HepG2 (cell line): Measurements from ENCODE around the gene FBXL12. TPM values are rescaled to one million over a fixed set of nuclear protein-coding genes. Genes with fewer than 3 reads are reported as not detected.

ENCODE experiments used
- ARNT2 ChIP-seq: sonication (generic); formaldehyde crosslinking; IDR thresholded peaks from 2 replicates; pipeline ENCODE4 v1.8.0; 2022; ENCODE audit warnings: mild to moderate bottlenecking, low read depth, missing genetic modification reagents, moderate library complexity
- JUNB ChIP-seq: sonication (generic); formaldehyde crosslinking; IDR thresholded peaks from 2 replicates; pipeline ENCODE4 v1.8.0; 2022; ENCODE audit warnings: missing genetic modification reagents, mild to moderate bottlenecking, borderline replicate concordance
- PHF5A ChIP-seq: IDR thresholded peaks from one replicate; pipeline ENCODE4 v1.6.1; 2018; ENCODE audit warnings: low read depth, missing genetic modification reagents; ENCODE audit not compliant: unreplicated experiment
- RFX3 ChIP-seq: IDR thresholded peaks from 2 replicates; pipeline ENCODE4 v1.6.1; 2016; ENCODE audit warnings: missing biosample characterization, missing genetic modification reagents
- SYNCRIP ChIP-seq: fragments of 200-400 bp; formaldehyde crosslinking; IDR thresholded peaks from 2 replicates; pipeline ENCODE4 v1.6.1; 2018; ENCODE audit warnings: mild to moderate bottlenecking, low read depth, low read length; ENCODE audit not compliant: insufficient read depth
- ZKSCAN5 ChIP-seq: sonication (generic); formaldehyde crosslinking; IDR thresholded peaks from 2 replicates; pipeline ENCODE4 v1.5.1; 2020; ENCODE audit warnings: mild to moderate bottlenecking, missing genetic modification reagents
- ZNF124 ChIP-seq: sonication (generic); formaldehyde crosslinking; IDR thresholded peaks from 2 replicates; pipeline ENCODE4 v1.4.0; 2020; ENCODE audit warnings: missing genetic modification reagents
- ZNF775 ChIP-seq: sonication (generic); formaldehyde crosslinking; IDR thresholded peaks from 2 replicates; pipeline ENCODE4 v1.4.0; 2020; ENCODE audit warnings: missing genetic modification reagents, mild to moderate bottlenecking, moderate library complexity, borderline replicate concordance
- polyA plus RNA-seq, 8 experiments: library from polyadenylated mRNA; depleted of rRNA in 3 of 8; stranded (reverse) in 7 of 8; unstranded in 1 of 8; fragments of >200 nt; fragmentation: Illumina TruSeq in 4 of 8; extraction: Trizol in 4 of 8; gene quantifications; 2 replicates each; pipeline versions ENCODE4 v1.2.1 to v1.2.3, GENCODE V29; 2011 to 2016; ENCODE audit warnings: low read depth in 4 of 8, missing spikeins in 1 of 8, mixed read lengths in 1 of 8; ENCODE audit not compliant: insufficient read depth in 1 of 8
- total RNA-seq, 5 experiments: library from RNA; depleted of rRNA; stranded (reverse); fragments of >200 nt; fragmentation: Illumina TruSeq; extraction: Trizol; gene quantifications; 2 replicates each; pipeline ENCODE4 v1.2.3, GENCODE V29; 2016; ENCODE audit warnings: low read depth in 1 of 5
- TF ChIP-seq, protein P1 (sequence below): IDR thresholded peaks from 2 replicates; pipeline ENCODE4 v1.6.1; 2016; ENCODE audit warnings: missing compliant biosample characterization, missing genetic modification reagents, borderline replicate concordance
- TF ChIP-seq, protein P2 (sequence below): sonication (generic); formaldehyde crosslinking; IDR thresholded peaks from 2 replicates; pipeline ENCODE4 v1.9.0; 2021; ENCODE audit warnings: mild to moderate bottlenecking, missing genetic modification reagents
- TF ChIP-seq, protein P3 (sequence below): sonication (generic); formaldehyde crosslinking; IDR thresholded peaks from 2 replicates; pipeline ENCODE4 v1.4.0; 2020; ENCODE audit warnings: mild to moderate bottlenecking, missing genetic modification reagents

The FBXL12 gene
- total and polyA plus RNA-seq, 2 of the 13 experiments (the other 11 are each of a cell fraction or from before 2014, with no cell fraction given), result 20.4 to 23.1 TPM

DNA sequence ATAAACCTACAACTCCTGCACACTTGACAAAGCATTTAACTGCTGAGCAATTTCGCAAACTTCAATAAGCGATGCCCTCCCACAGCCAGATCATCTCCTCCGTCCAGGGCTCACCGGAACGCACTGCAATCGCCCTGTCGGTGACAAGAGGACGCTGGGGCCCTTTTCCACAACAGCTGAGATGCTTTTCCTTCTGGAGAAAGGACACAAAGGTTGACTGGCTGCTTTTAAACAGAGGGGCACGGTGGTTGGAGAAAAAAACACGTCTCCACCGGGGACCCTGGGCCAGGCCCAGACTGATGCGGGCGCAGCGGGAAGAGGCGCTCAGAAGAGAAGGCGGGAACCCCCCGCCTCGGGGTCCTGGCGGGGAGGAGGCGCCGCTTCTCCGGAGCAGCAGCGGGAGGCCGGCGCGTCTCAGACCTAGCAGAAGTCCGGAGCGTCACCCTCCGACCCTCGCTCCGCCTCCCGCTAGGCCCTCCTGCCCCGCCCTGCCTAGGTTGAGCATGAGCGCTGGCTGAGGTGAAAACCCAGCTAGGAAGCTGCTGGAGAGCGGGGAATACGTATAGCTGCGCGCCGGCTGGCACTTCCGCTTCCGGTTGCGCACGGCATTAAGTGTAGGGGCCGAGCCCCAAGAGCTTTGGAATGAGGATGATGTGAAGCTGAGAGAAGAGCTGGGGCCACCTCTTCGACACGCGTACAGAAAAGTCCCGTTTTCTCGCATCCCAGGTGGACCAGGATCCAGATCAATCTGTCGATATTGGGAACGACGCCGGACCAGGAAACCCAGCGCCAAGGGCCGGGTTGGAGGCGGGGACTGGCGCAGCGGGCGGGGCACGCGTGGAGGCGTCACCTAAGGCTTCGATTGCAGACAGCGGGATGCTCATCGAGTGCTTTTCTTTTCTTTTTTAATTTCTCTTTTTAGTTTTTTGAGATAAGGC, 50.4 kb downstream of the FBXL12 start, which contains the start of gene ZNF846 (continued):
- TF ChIP-seq, protein P1, sequence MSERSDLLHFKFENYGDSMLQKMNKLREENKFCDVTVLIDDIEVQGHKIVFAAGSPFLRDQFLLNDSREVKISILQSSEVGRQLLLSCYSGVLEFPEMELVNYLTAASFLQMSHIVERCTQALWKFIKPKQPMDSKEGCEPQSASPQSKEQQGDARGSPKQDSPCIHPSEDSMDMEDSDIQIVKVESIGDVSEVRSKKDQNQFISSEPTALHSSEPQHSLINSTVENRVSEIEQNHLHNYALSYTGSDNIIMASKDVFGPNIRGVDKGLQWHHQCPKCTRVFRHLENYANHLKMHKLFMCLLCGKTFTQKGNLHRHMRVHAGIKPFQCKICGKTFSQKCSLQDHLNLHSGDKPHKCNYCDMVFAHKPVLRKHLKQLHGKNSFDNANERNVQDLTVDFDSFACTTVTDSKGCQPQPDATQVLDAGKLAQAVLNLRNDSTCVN (CRISPR knock-in tag), result no peak; the same call in 1 of the 2 replicates
- TF ChIP-seq, protein P2, sequence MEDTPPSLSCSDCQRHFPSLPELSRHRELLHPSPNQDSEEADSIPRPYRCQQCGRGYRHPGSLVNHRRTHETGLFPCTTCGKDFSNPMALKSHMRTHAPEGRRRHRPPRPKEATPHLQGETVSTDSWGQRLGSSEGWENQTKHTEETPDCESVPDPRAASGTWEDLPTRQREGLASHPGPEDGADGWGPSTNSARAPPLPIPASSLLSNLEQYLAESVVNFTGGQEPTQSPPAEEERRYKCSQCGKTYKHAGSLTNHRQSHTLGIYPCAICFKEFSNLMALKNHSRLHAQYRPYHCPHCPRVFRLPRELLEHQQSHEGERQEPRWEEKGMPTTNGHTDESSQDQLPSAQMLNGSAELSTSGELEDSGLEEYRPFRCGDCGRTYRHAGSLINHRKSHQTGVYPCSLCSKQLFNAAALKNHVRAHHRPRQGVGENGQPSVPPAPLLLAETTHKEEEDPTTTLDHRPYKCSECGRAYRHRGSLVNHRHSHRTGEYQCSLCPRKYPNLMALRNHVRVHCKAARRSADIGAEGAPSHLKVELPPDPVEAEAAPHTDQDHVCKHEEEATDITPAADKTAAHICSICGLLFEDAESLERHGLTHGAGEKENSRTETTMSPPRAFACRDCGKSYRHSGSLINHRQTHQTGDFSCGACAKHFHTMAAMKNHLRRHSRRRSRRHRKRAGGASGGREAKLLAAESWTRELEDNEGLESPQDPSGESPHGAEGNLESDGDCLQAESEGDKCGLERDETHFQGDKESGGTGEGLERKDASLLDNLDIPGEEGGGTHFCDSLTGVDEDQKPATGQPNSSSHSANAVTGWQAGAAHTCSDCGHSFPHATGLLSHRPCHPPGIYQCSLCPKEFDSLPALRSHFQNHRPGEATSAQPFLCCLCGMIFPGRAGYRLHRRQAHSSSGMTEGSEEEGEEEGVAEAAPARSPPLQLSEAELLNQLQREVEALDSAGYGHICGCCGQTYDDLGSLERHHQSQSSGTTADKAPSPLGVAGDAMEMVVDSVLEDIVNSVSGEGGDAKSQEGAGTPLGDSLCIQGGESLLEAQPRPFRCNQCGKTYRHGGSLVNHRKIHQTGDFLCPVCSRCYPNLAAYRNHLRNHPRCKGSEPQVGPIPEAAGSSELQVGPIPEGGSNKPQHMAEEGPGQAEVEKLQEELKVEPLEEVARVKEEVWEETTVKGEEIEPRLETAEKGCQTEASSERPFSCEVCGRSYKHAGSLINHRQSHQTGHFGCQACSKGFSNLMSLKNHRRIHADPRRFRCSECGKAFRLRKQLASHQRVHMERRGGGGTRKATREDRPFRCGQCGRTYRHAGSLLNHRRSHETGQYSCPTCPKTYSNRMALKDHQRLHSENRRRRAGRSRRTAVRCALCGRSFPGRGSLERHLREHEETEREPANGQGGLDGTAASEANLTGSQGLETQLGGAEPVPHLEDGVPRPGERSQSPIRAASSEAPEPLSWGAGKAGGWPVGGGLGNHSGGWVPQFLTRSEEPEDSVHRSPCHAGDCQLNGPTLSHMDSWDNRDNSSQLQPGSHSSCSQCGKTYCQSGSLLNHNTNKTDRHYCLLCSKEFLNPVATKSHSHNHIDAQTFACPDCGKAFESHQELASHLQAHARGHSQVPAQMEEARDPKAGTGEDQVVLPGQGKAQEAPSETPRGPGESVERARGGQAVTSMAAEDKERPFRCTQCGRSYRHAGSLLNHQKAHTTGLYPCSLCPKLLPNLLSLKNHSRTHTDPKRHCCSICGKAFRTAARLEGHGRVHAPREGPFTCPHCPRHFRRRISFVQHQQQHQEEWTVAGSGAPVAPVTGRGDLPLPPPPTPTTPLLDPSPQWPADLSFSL (CRISPR knock-in tag), result no peak
- 0 out of 2 replicates have a peak, but pooled peaks have one; percentile 16 for TF ChIP-seq ZKSCAN5 (CRISPR knock-in tag)
- TF ChIP-seq, protein P3, sequence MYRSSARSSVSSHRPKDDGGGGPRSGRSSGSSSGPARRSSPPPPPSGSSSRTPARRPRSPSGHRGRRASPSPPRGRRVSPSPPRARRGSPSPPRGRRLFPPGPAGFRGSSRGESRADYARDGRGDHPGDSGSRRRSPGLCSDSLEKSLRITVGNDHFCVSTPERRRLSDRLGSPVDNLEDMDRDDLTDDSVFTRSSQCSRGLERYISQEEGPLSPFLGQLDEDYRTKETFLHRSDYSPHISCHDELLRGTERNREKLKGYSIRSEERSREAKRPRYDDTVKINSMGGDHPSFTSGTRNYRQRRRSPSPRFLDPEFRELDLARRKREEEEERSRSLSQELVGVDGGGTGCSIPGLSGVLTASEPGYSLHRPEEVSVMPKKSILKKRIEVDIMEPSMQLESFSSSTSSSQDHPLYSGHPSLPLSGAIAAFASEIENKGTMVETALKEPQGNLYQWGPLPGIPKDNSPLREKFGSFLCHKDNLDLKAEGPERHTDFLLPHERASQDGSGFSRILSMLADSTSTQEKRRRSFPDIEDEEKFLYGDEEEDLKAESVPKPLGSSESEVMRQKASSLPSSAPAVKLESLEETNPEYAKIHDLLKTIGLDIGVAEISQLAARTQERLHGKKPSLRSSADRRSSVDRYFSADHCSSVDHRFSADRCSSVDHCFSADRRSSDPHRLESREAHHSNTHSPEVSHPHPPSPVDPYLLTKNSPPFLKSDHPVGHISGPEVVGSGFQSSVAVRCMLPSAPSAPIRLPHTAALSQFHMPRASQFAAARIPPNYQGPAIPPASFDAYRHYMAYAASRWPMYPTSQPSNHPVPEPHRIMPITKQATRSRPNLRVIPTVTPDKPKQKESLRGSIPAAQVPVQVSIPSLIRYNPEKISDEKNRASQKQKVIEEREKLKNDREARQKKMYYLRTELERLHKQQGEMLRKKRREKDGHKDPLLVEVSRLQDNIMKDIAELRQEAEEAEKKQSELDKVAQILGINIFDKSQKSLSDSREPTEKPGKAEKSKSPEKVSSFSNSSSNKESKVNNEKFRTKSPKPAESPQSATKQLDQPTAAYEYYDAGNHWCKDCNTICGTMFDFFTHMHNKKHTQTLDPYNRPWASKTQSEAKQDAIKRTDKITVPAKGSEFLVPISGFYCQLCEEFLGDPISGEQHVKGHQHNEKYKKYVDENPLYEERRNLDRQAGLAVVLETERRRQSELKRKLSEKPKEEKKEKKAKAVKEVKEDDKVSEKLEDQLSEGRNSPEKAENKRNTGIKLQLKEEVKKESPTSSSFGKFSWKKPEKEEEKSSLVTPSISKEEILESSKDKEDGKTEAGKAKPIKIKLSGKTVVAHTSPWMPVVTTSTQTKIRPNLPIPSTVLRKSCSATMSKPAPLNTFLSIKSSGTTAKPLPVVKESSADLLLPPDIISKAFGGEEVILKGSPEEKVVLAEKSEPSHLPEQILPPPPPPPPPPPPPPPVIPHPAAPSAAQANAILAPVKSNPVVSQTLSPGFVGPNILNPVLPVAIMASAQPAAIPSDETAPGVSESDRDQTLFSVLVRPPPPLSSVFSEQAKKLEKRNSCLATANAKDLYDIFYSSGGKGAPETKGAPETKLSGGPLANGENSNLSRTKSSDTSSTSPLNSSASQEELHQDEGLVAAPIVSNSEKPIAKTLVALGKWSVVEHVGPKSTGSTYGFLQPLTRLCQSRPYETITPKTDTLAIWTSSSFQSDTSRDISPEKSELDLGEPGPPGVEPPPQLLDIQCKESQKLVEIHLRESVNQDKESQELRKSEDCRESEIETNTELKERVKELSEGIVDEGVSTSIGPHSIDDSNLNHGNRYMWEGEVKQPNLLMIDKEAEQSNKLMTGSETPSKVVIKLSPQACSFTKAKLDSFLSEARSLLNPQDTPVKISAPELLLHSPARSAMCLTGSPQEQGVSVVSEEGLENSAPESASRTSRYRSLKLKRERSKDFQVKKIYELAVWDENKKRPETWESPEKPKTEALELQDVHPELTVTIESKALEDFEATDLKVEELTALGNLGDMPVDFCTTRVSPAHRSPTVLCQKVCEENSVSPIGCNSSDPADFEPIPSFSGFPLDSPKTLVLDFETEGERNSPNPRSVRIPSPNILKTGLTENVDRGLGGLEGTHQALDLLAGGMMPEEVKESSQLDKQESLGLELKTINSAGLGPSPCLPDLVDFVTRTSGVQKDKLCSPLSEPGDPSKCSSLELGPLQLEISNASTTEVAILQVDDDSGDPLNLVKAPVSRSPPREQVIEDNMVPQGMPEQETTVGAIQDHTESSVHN, result no peak; the same call in 1 of the 2 replicates
- 0 out of 2 replicates have a peak, but pooled peaks have one; percentile 24 for TF ChIP-seq ARNT2
- TF ChIP-seq JUNB (CRISPR knock-in tag), result no peak
- TF ChIP-seq ZNF124 (CRISPR knock-in tag), result peak; percentile 89
- no peak for TF ChIP-seq SYNCRIP
- peak; percentile 90 for TF ChIP-seq PHF5A (CRISPR knock-in tag)
- TF ChIP-seq RFX3 (CRISPR knock-in tag), result no peak
- TF ChIP-seq ZNF775 (CRISPR knock-in tag), result no peak
